ENCODE data around the gene SCGB2B2.

Gene SCGB2B2

DNA sequence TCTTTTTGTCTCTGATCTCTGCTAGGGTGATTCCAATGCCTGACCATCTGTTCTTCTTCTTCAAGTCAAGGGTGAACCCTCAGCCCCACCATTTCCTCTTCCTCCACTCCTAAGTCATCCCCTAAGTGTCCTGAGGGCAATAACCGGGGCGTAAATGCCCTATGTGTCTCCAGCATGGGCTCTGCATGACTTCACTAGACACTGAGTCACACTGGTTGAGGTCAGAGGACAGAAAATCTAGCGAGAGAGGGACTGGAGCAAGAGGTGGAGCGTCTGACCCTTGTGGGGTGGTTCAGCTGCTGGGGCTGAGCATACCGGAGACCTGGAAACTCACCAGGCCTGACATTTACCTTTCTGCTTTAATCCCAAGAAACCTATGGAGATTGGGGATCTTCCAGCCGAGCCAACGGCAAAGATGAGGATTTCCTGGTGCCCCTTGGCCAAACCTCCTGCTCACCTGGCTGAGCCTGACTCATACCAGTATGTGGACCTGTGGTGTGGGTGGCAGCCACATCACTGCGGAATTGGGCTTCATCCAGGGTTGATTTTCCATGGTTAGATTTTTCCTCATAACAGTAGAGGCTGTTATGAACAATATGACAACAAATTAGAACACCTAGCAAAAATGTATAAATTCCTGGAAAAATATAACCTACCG, 26.9 kb downstream of the SCGB2B2 start:
- DNase-seq (ENCODE audit: low read depth, low spot score) = no peak
- Histone ChIP-seq H3K4me3 (ENCODE audit: insufficient read length, low read depth) (no peak overlapping the region), H3K4me1 (ENCODE audit: insufficient read depth, insufficient read length) (no peaks in the 10 kb centered on the region), H3K9me3 (ENCODE audit: insufficient read depth, low read length) (peaks cover 3% of the 10 kb centered on the region; the same call in 1 of the 2 replicates), H3K27me3 (ENCODE audit: insufficient read depth, insufficient read length) (no peaks in the 10 kb centered on the region), H3K36me3 (ENCODE audit: insufficient read depth, insufficient read length, low read length) (no peaks in the 10 kb centered on the region), H3K9ac (ENCODE audit: insufficient read length, low read depth) (no peak overlapping the region)
- TF ChIP-seq ZNF274 (IDR thresholded peaks at IDR 0.05; ENCODE audit: low read depth, low read length) (no peak), SUZ12 (IDR thresholded peaks at IDR 0.05; ENCODE audit: extremely low read depth, insufficient read depth, insufficient read length) (no peak), YY1 (IDR thresholded peaks at IDR 0.05; ENCODE audit: insufficient read depth, insufficient read length) (no peak)

DNA sequence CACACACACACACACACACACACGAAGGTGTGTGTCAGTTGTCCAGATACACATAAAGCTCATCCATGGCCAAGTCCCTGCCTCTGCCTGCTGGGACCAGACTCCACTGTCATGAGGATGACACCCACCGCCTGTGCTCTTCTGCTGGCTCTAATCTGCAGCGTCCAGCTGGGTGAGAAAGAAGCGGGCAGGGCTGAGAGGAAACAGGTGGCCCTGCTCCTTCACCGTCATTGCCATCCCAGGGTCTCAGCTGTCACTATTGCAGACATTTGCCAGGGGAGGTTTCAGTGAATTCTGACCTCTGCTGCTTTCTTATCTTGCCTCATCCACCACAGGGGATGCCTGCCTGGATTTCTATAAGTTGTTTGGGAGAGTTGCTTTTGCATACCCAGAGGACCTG, 31.4 kb downstream of the SCGB2B2 start:
- DNase-seq (ENCODE audit: low read depth, low spot score) = no peak
- no peaks in the 10 kb centered on the region for H3K36me3 ChIP-seq (ENCODE audit: insufficient read depth, insufficient read length, low read length)
- TF ChIP-seq YY1 (IDR thresholded peaks at IDR 0.05; ENCODE audit: insufficient read depth, insufficient read length) (no peak), SUZ12 (IDR thresholded peaks at IDR 0.05; ENCODE audit: extremely low read depth, insufficient read depth, insufficient read length) (no peak), ZNF274 (IDR thresholded peaks at IDR 0.05; ENCODE audit: low read depth, low read length) (no peak)
- H3K9ac ChIP-seq (ENCODE audit: insufficient read length, low read depth) = no peak overlapping the region
- H3K4me1 ChIP-seq (ENCODE audit: insufficient read depth, insufficient read length) = no peaks in the 10 kb centered on the region
- no peaks in the 10 kb centered on the region for H3K9me3 ChIP-seq (ENCODE audit: insufficient read depth, low read length)
- no peak overlapping the region for H3K4me3 ChIP-seq (ENCODE audit: insufficient read length, low read depth)
- no peaks in the 10 kb centered on the region for H3K27me3 ChIP-seq (ENCODE audit: insufficient read depth, insufficient read length)

DNA sequence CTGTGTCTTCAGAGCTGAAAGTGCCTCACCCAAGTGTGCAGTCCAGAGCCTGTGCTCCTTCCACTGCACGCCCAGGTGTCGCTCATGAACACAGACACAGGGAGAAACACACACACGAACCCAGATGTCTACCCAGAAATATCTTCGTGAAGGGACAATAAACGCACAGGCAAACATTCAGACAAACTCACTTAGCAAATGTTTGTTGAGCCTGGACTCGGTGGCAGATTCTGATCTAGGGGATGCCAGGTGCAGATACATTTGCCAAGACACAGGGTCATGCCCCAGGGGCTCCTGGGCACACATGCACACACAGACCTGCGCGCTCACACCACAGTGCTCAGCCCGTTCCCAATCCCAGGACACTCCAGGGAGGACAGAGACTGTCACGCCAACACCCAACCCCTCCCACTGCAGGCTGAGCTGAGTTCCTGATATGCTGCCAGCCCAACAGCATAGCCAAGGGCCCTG, 31.9 kb downstream of the SCGB2B2 start:
- H3K36me3 ChIP-seq (ENCODE audit: insufficient read depth, insufficient read length, low read length) = no peaks in the 10 kb centered on the region
- H3K9me3 ChIP-seq (ENCODE audit: insufficient read depth, low read length) = no peaks in the 10 kb centered on the region
- TF ChIP-seq ZNF274 (IDR thresholded peaks at IDR 0.05; ENCODE audit: low read depth, low read length) (no peak), SUZ12 (IDR thresholded peaks at IDR 0.05; ENCODE audit: extremely low read depth, insufficient read depth, insufficient read length) (no peak), YY1 (IDR thresholded peaks at IDR 0.05; ENCODE audit: insufficient read depth, insufficient read length) (no peak)
- H3K4me1 ChIP-seq (ENCODE audit: insufficient read depth, insufficient read length) = no peaks in the 10 kb centered on the region
- H3K27me3 ChIP-seq (ENCODE audit: insufficient read depth, insufficient read length) = no peaks in the 10 kb centered on the region
- H3K9ac ChIP-seq (ENCODE audit: insufficient read length, low read depth) = no peak overlapping the region
- H3K4me3 ChIP-seq (ENCODE audit: insufficient read length, low read depth) = no peak overlapping the region
- no peak for DNase-seq (ENCODE audit: low read depth, low spot score)

DNA sequence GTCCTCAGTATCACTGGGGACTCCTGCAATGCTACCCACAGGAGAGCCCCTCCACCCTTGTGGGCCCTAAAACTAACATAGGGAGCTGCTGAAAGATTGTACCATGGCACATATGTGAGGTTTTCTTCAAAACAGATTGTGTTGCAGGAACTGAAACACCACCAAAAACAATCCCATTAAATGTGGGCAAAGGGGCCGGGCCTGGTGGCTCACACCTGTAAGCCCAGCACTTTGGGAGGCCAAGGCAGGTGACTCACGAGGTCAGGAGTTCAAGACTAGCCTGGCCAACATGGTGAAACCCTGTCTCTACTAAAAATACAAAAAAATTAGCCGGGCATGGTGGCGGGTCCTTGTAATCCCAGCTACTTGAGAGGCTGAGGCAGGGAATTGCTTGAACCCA, 34.7 kb downstream of the SCGB2B2 start:
- Histone ChIP-seq H3K27me3 (ENCODE audit: insufficient read depth, insufficient read length) (no peaks in the 10 kb centered on the region), H3K4me3 (ENCODE audit: insufficient read length, low read depth) (no peak overlapping the region), H3K36me3 (ENCODE audit: insufficient read depth, insufficient read length, low read length) (no peaks in the 10 kb centered on the region), H3K9me3 (ENCODE audit: insufficient read depth, low read length) (no peaks in the 10 kb centered on the region), H3K4me1 (ENCODE audit: insufficient read depth, insufficient read length) (no peaks in the 10 kb centered on the region), H3K9ac (ENCODE audit: insufficient read length, low read depth) (no peak overlapping the region)
- TF ChIP-seq ZNF274 (IDR thresholded peaks at IDR 0.05; ENCODE audit: low read depth, low read length) = no peak
- TF ChIP-seq YY1 (IDR thresholded peaks at IDR 0.05; ENCODE audit: insufficient read depth, insufficient read length) = no peak
- TF ChIP-seq SUZ12 (IDR thresholded peaks at IDR 0.05; ENCODE audit: extremely low read depth, insufficient read depth, insufficient read length) = no peak
- no peak for DNase-seq (ENCODE audit: low read depth, low spot score)

DNA sequence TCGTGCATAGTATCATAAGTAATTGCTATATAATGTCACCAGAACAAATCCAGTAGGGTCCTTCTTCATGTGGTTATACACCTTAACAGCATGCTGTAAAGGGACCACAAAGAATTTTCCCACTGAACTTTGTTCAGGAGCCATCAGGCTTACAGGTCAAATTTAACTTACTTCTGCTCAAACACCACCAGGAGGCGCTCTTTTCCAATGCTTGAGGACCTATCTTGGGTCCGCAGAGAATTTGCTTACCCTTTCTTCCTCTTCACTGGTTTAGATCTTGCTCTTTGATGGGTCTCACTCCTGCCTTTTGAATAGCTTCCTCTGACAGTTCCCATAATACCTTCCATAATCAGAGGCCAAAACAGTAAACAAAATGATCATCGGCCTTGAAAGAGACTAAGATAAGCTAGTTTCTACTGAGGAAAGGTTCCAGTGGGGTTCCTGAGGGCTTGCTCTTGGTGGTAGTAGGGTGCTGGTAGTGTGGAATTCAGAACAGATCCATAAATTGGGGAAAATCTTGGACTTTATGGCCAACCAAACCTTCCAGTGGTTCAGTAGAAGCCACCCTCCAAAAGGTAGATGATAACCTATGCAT, 37.4 kb downstream of the SCGB2B2 start:
- TF ChIP-seq ZNF274 (IDR thresholded peaks at IDR 0.05; ENCODE audit: low read depth, low read length) (no peak), YY1 (IDR thresholded peaks at IDR 0.05; ENCODE audit: insufficient read depth, insufficient read length) (no peak), SUZ12 (IDR thresholded peaks at IDR 0.05; ENCODE audit: extremely low read depth, insufficient read depth, insufficient read length) (no peak)
- peaks cover 5% of the 10 kb centered on the region; the same call in 1 of the 2 replicates for H3K9me3 ChIP-seq (ENCODE audit: insufficient read depth, low read length)
- H3K27me3 ChIP-seq (ENCODE audit: insufficient read depth, insufficient read length) = no peaks in the 10 kb centered on the region
- H3K9ac ChIP-seq (ENCODE audit: insufficient read length, low read depth) = no peak overlapping the region
- no peaks in the 10 kb centered on the region for H3K36me3 ChIP-seq (ENCODE audit: insufficient read depth, insufficient read length, low read length)
- DNase-seq (ENCODE audit: low read depth, low spot score) = peak; percentile 68
- no peaks in the 10 kb centered on the region for H3K4me1 ChIP-seq (ENCODE audit: insufficient read depth, insufficient read length)
- H3K4me3 ChIP-seq (ENCODE audit: insufficient read length, low read depth) = no peak overlapping the region

DNA sequence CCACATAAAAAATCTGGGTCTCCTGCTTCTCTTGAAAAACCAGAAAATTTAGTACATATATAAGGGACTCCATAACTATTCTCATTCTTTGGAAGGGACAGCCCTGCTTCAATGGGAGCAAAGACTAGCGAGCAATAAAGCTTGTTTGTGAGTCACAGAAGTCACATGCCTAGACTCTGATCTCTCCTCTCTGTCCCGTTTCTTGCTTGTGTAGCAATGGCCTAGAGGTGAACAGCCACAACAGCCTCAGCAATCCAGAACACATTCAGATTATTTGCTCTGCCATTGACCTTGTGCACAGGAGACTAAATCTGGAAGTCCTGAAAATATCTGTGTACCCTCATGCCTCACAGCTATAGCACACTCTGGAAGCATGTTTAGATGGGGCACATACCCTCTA, 43.2 kb downstream of the SCGB2B2 start:
- TF ChIP-seq ZNF274 (IDR thresholded peaks at IDR 0.05; ENCODE audit: low read depth, low read length) = no peak
- TF ChIP-seq YY1 (IDR thresholded peaks at IDR 0.05; ENCODE audit: insufficient read depth, insufficient read length) = no peak
- TF ChIP-seq SUZ12 (IDR thresholded peaks at IDR 0.05; ENCODE audit: extremely low read depth, insufficient read depth, insufficient read length) = no peak
- no peaks in the 10 kb centered on the region for H3K27me3 ChIP-seq (ENCODE audit: insufficient read depth, insufficient read length)
- no peaks in the 10 kb centered on the region for H3K4me1 ChIP-seq (ENCODE audit: insufficient read depth, insufficient read length)
- H3K36me3 ChIP-seq (ENCODE audit: insufficient read depth, insufficient read length, low read length) = no peaks in the 10 kb centered on the region
- no peak overlapping the region for H3K4me3 ChIP-seq (ENCODE audit: insufficient read length, low read depth)
- H3K9ac ChIP-seq (ENCODE audit: insufficient read length, low read depth) = no peak overlapping the region
- peaks cover 12% of the 10 kb centered on the region; the same call in 1 of the 2 replicates for H3K9me3 ChIP-seq (ENCODE audit: insufficient read depth, low read length)
- no peak for DNase-seq (ENCODE audit: low read depth, low spot score)
